H1 (cell line): ENCODE data around the gene CSF1.

Experiments used
- CHD1 ChIP-seq: IDR thresholded peaks from 2 replicates; pipeline ENCODE4 v1.6.1; 2012; ENCODE audit warnings: low read depth, low read length, improper control_type of control experiment
- EP300 ChIP-seq, 2 experiments: IDR thresholded peaks; 1 replicate in 1 of 2; 2 replicates in 1 of 2; pipeline ENCODE4 v1.6.1; 2011 to 2012; ENCODE audit warnings: low read depth in 2 of 2, low read length in 2 of 2, mild to moderate bottlenecking in 2 of 2, borderline replicate concordance in 1 of 2, inconsistent platforms in 1 of 2, moderate library complexity in 1 of 2
- GTF2F1 ChIP-seq: IDR thresholded peaks from 2 replicates; pipeline ENCODE4 v1.6.1; 2012; ENCODE audit warnings: low read depth, low read length, improper control_type of control experiment, borderline replicate concordance
- KDM5A ChIP-seq: fragments of 200-600 bp; IDR thresholded peaks from 2 replicates; pipeline ENCODE4 v1.7.1; 2012; ENCODE audit warnings: mild to moderate bottlenecking, low read length, inconsistent platforms, mixed read lengths
- MAX ChIP-seq: IDR thresholded peaks from 2 replicates; pipeline ENCODE4 v1.6.1; 2012; ENCODE audit warnings: inconsistent platforms
- POLR2A ChIP-seq, 2 experiments: IDR thresholded peaks; 1 replicate in 1 of 2; 2 replicates in 1 of 2; pipeline ENCODE4 v1.6.1; 2011; ENCODE audit warnings: low read depth in 2 of 2, low read length in 2 of 2, mild to moderate bottlenecking in 2 of 2; ENCODE audit errors: control extremely low read depth in 1 of 2
- SIX5 ChIP-seq: IDR thresholded peaks from 2 replicates; pipeline ENCODE4 v1.6.1; 2011; ENCODE audit warnings: mild to moderate bottlenecking, low read depth, low read length
- SRF ChIP-seq: IDR thresholded peaks from 2 replicates; pipeline ENCODE4 v1.6.1; 2011; ENCODE audit warnings: mild to moderate bottlenecking, low read depth, low read length, moderate library complexity
- SUZ12 ChIP-seq: fragments of 200-600 bp; sonication (generic); IDR thresholded peaks from 2 replicates; pipeline ENCODE4 v1.6.1; 2012; ENCODE audit warnings: mild to moderate bottlenecking, inconsistent platforms, low read length, moderate library complexity, mixed read lengths
- USF2 ChIP-seq: IDR thresholded peaks from 2 replicates; pipeline ENCODE4 v1.6.1; 2011; ENCODE audit warnings: low read length, improper control_type of control experiment
- YY1 ChIP-seq: IDR thresholded peaks from 2 replicates; pipeline ENCODE4 v1.6.1; 2011; ENCODE audit warnings: low read depth, mild to moderate bottlenecking, low read length
- TF ChIP-seq, protein P1 (sequence below), 3 experiments: IDR thresholded peaks; 1 replicate in 2 of 3; 2 replicates in 1 of 3; pipeline versions ENCODE4 v1.5.1 to v1.6.1; 2011; ENCODE audit warnings: low read length in 3 of 3, mild to moderate bottlenecking in 3 of 3, inconsistent platforms in 2 of 3, low read depth in 1 of 3, moderate library complexity in 1 of 3; ENCODE audit not compliant: insufficient read depth in 1 of 3; ENCODE audit errors: control extremely low read depth in 1 of 3

DNA sequence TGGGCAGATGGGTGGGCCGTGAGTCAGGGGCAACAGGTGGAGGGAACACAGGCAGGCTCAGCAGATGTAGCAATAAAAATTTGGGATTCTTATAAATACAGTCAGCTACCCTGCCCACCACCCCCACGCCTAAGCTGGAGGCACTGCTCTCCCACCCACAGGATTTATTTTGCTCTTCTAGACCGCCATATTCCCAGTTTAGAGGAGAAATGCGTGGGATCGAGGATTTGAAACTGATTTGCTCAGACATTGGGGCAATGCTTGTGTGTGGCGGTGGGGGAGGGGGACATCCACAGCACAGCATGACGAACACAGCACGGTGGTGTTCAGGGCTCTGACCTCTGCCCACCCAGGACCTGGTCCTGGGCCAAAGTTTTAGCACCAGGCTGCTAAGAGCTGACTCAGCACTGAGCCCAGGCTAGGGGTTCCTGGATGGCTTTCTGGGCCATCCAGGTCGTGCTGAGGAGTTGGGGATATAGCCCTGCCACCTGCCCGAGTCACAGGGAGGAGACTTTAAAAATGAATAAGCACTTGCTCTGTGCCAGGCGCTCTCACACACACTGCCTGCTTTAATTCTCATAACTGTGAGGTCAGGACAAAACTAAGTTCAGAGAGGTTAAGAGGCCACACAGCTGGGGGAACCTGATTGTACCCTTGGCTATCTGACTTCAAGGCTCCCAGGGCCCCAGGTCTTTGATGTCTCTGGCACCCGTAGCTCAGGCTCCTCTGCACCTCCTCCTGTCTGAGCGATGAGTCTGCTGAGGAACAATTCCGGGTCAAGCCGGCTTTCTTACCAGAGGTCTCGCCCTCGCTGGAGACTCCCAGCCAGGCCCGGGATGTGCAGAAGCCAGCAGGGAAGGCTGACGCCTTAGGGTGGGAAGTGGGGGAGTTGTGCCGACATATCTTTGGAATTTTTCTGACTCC lies 29.4 kb upstream of the CSF1 start:
- no peak for TF ChIP-seq SIX5
- TF ChIP-seq POLR2A (IDR thresholded peaks at IDR 0.05; ENCODE audit: control extremely low read depth in 1 of 2, low read depth in 2 of 2, low read length in 2 of 2): no peak
- TF ChIP-seq, protein P1, sequence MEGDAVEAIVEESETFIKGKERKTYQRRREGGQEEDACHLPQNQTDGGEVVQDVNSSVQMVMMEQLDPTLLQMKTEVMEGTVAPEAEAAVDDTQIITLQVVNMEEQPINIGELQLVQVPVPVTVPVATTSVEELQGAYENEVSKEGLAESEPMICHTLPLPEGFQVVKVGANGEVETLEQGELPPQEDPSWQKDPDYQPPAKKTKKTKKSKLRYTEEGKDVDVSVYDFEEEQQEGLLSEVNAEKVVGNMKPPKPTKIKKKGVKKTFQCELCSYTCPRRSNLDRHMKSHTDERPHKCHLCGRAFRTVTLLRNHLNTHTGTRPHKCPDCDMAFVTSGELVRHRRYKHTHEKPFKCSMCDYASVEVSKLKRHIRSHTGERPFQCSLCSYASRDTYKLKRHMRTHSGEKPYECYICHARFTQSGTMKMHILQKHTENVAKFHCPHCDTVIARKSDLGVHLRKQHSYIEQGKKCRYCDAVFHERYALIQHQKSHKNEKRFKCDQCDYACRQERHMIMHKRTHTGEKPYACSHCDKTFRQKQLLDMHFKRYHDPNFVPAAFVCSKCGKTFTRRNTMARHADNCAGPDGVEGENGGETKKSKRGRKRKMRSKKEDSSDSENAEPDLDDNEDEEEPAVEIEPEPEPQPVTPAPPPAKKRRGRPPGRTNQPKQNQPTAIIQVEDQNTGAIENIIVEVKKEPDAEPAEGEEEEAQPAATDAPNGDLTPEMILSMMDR (IDR thresholded peaks at IDR 0.05; ENCODE audit: control extremely low read depth in 1 of 3, insufficient read depth in 1 of 3, low read depth in 1 of 3, low read length in 3 of 3): no peak
- no peak for TF ChIP-seq MAX
- TF ChIP-seq SUZ12: no peak
- no peak for TF ChIP-seq CHD1
- TF ChIP-seq EP300 (IDR thresholded peaks at IDR 0.05; ENCODE audit: borderline replicate concordance in 1 of 2, low read depth in 2 of 2, low read length in 2 of 2): no peak
- TF ChIP-seq SRF: no peak
- no peak for TF ChIP-seq YY1
- TF ChIP-seq KDM5A: no peak
- TF ChIP-seq GTF2F1: no peak
- no peak for TF ChIP-seq USF2
